Endodermal cell (in vitro differentiated cells): Measurements from ENCODE around the gene CAPZB. TPM values are rescaled to one million over a fixed set of nuclear protein-coding genes. Genes with fewer than 3 reads are reported as not detected.

ENCODE experiments used
- DNase-seq: peaks from one replicate; pipeline ENCODE4 v3.0.0-alpha.2; 2017
- H3K27ac ChIP-seq: 2 replicates; pipeline ENCODE4 v1.5.1; 2013; ENCODE audit warnings: mild to moderate bottlenecking, low read depth, low read length, moderate library complexity
- H3K27me3 ChIP-seq: 2 replicates; pipeline ENCODE4 v1.6.1; 2013; ENCODE audit warnings: mild to moderate bottlenecking, low read length, moderate library complexity; ENCODE audit not compliant: insufficient read depth, control insufficient read depth, poor library complexity, severe bottlenecking
- H3K36me3 ChIP-seq: 2 replicates; pipeline ENCODE4 v1.7.0; 2013; ENCODE audit warnings: mild to moderate bottlenecking, low read length, moderate library complexity; ENCODE audit not compliant: control insufficient read depth, insufficient read depth
- H3K4me1 ChIP-seq: one replicate; pipeline ENCODE4 v1.7.0; 2013; ENCODE audit warnings: low read length; ENCODE audit not compliant: control insufficient read depth, insufficient read depth
- H3K4me3 ChIP-seq: 2 replicates; pipeline ENCODE4 v1.5.1; 2013; ENCODE audit warnings: mild to moderate bottlenecking, low read length, moderate library complexity
- H3K9ac ChIP-seq: 2 replicates; pipeline ENCODE4 v1.6.1; 2013; ENCODE audit warnings: mild to moderate bottlenecking, low read length, moderate library complexity; ENCODE audit not compliant: poor library complexity, severe bottlenecking; ENCODE audit errors: extremely low read depth
- H3K9me3 ChIP-seq: 2 replicates; pipeline ENCODE4 v1.6.1; 2013; ENCODE audit warnings: mild to moderate bottlenecking, low read length, moderate library complexity; ENCODE audit not compliant: control insufficient read depth
- H3K27ac Mint-ChIP-seq: 2 replicates; pipeline ENCODE4 v1.8.0; 2020; ENCODE audit warnings: mixed read lengths
- H3K27me3 Mint-ChIP-seq: 2 replicates; pipeline ENCODE4 v1.8.0; 2021; ENCODE audit warnings: mild to moderate bottlenecking, mixed read lengths; ENCODE audit not compliant: insufficient read depth
- H3K36me3 Mint-ChIP-seq: 2 replicates; pipeline ENCODE4 v1.8.0; 2020; ENCODE audit warnings: low read depth, mixed read lengths
- H3K4me1 Mint-ChIP-seq: 2 replicates; pipeline ENCODE4 v1.8.0; 2020; ENCODE audit warnings: mixed read lengths
- H3K4me3 Mint-ChIP-seq: 2 replicates; pipeline ENCODE4 v1.8.0; 2020; ENCODE audit warnings: mild to moderate bottlenecking, moderate library complexity, mixed read lengths
- H3K9me3 Mint-ChIP-seq: 2 replicates; pipeline ENCODE4 v1.8.0; 2020; ENCODE audit warnings: mild to moderate bottlenecking, mixed read lengths
- WGBS, 2 experiments: methylation state at CpG; one replicate each; pipeline versions ENCODE4 v1.1.5 to v1.1.7; 2013; ENCODE audit warnings: missing lambda C conversion rate in 2 of 2, mixed read lengths in 1 of 2; ENCODE audit not compliant: insufficient coverage in 1 of 2, insufficient read length in 1 of 2; 5-methylcytosine and 5-hydroxymethylcytosine counted together
- total RNA-seq, 2 donors: library from RNA; stranded (reverse); fragmentation: NEBNext Ultra II Directional in 1 of 2; extraction: Animal tissue kit (Norgen Biotek cat#: 25700) in 1 of 2; gene quantifications; 2 replicates in 1 of 2; 3 replicates in 1 of 2; pipeline ENCODE4 v1.2.1, GENCODE V29; 2021
- TF ChIP-seq, protein P1 (sequence below): fragments of 200-600 bp; sonication (generic); conservative IDR thresholded peaks from 2 replicates; pipeline ENCODE4 v1.5.0; 2021; ENCODE audit warnings: antibody characterized with exemption, mild to moderate bottlenecking

Gene CAPZB
- total RNA-seq, 2 donors from 2014 or later: 334 to 362 TPM

DNA sequence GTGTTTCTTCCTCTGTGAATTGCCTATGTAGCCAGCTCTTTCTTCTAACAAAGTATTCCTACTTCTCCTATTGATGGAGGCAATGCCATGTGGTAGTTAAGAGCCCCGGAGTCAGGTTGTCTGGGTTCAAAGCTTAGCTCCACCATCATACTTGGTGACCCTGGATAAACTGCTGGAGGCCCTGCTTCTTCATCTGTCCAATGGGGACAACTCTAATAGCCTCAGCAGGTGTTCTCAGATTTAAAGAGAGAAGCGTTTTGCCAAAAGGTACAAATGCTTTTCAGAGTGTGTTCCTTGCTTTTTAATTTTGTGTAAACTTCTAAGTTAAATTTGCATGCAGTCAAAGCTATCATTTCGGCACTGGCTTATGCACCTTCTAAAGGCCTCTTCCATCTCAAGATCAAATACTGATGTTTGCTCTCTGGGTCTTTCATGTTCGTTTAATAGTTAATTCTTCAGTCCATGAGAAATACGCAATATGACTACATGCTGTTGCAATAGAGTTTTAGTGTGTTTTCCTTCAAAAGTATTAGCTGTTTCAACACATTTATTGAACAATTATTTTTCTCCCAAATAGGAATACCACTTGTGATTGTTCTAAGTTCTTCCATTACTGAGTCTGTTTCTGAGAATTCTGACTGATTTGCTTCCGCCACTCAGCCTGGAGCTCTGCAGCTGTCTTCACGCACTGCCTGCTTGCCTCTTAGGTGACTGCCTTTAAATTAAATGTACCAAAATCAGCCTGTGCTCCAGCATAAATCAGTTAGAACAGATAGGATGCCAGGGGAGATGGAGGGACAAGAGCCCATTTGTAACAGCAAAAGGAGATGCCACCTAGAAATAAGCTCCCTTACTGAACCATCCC, 75.6 kb downstream of the CAPZB start:
- 93 to 96% methylated on average over 6 to 7 of the region's 7 CpGs for WGBS, 2 experiments
- Mint-ChIP-seq H3K27me3 (no peaks in the 10 kb centered on the region), H3K4me1 (peaks cover 11% of the 10 kb centered on the region), H3K27ac (no peak overlapping the region), H3K4me3 (no peak overlapping the region), H3K9me3 (no peaks in the 10 kb centered on the region), H3K36me3 (peaks cover 14% of the 10 kb centered on the region)
- Histone ChIP-seq H3K4me1 (peaks cover 4% of the 10 kb centered on the region), H3K4me3 (no peak overlapping the region), H3K9me3 (no peaks in the 10 kb centered on the region), H3K27ac (no peak overlapping the region), H3K27me3 (no peaks in the 10 kb centered on the region), H3K36me3 (peaks cover 53% of the 10 kb centered on the region), H3K9ac (no peak overlapping the region)
- no peak for DNase-seq
- TF ChIP-seq, protein P1, sequence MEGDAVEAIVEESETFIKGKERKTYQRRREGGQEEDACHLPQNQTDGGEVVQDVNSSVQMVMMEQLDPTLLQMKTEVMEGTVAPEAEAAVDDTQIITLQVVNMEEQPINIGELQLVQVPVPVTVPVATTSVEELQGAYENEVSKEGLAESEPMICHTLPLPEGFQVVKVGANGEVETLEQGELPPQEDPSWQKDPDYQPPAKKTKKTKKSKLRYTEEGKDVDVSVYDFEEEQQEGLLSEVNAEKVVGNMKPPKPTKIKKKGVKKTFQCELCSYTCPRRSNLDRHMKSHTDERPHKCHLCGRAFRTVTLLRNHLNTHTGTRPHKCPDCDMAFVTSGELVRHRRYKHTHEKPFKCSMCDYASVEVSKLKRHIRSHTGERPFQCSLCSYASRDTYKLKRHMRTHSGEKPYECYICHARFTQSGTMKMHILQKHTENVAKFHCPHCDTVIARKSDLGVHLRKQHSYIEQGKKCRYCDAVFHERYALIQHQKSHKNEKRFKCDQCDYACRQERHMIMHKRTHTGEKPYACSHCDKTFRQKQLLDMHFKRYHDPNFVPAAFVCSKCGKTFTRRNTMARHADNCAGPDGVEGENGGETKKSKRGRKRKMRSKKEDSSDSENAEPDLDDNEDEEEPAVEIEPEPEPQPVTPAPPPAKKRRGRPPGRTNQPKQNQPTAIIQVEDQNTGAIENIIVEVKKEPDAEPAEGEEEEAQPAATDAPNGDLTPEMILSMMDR: no peak

DNA sequence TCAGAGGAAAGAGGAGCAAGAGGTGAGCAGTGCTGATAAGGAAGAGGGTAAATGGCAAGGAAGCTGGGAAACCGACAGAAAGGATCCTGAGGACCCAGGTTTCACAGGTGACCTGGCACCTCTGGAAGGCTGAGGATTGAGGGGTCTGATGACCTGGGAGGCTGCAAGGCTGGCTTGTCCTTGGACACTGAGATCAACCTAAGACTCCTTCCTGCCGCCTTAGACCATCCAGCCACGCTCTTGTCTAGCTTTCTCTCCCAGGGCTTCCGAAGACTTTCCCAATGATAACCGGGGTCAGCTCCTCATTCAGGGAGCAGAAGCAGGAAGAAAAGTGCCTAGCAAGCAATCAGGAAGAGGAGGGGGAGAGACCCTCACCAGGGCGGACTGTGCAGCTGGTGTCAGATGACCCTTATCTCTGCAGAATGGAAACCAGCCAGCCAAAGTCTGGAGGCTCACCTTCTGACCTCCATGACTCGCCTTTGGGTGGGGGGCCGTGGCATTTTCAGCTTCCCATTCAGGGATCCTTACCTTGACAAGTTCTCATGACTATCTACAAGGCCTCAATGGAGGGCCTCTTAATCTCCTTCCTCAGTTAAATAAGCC, 77.7 kb downstream of the CAPZB start:
- H3K27me3 Mint-ChIP-seq: no peaks in the 10 kb centered on the region
- Histone ChIP-seq H3K9me3 (no peaks in the 10 kb centered on the region), H3K27ac (no peak overlapping the region), H3K9ac (no peak overlapping the region), H3K4me3 (no peak overlapping the region), H3K36me3 (peaks cover 52% of the 10 kb centered on the region), H3K4me1 (peaks cover 4% of the 10 kb centered on the region), H3K27me3 (no peaks in the 10 kb centered on the region)
- H3K9me3 Mint-ChIP-seq: no peaks in the 10 kb centered on the region
- no peak overlapping the region for H3K4me3 Mint-ChIP-seq
- peaks cover 16% of the 10 kb centered on the region for H3K36me3 Mint-ChIP-seq
- TF ChIP-seq, protein P1: no peak
- peaks cover 16% of the 10 kb centered on the region for H3K4me1 Mint-ChIP-seq
- WGBS, 2 experiments: 78 to 87% methylated on average over 7 to 8 of the region's 8 CpGs
- DNase-seq: no peak
- H3K27ac Mint-ChIP-seq: peak overlapping the region; percentile 64

DNA sequence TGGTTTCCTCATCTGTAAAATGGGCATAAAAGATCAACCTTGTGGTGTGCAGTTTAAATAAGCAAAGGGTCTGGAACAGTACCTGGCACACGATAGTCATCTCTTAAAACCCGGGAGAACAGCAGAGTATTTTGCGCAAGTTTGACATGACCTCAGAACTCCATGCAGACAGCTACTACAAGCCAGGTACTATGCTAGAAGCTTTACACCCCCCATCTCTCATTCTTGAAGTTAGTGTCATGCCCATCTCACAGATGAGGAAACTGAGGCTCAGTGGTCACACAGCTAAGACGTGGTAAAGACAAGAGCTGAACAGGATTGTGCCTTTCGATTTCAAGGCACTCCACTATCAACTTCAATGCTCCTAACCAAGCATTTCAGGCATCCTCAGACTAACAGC, 78.7 kb downstream of the CAPZB start:
- Histone ChIP-seq H3K4me1 (peaks cover 11% of the 10 kb centered on the region), H3K9me3 (no peaks in the 10 kb centered on the region), H3K27ac (peak overlapping the region; percentile 88), H3K4me3 (no peak overlapping the region), H3K27me3 (no peaks in the 10 kb centered on the region), H3K36me3 (peaks cover 44% of the 10 kb centered on the region), H3K9ac (no peak overlapping the region)
- no peaks in the 10 kb centered on the region for H3K9me3 Mint-ChIP-seq
- TF ChIP-seq, protein P1: no peak
- H3K27ac Mint-ChIP-seq: no peak overlapping the region
- H3K4me3 Mint-ChIP-seq: no peak overlapping the region
- no peak for DNase-seq
- WGBS, 2 experiments: 92 to 94% methylated on average over 5 of the region's 5 CpGs
- H3K4me1 Mint-ChIP-seq: peaks cover 24% of the 10 kb centered on the region
- H3K27me3 Mint-ChIP-seq: no peaks in the 10 kb centered on the region
- peaks cover 16% of the 10 kb centered on the region for H3K36me3 Mint-ChIP-seq
